OCI-LY1 (cell line): ENCODE results near the gene SAT1.
"Not testable (repeated sequence)": the region's sequence is repeated elsewhere in the genome, so short reads cannot be mapped to it uniquely, and the experiment has no call there.

Experiments used
- CTCF ChIP-seq: fragments of 200-600 bp; sonication (generic), shearing (Covaris generic); IDR thresholded peaks from 2 replicates; pipeline ENCODE4 v1.5.1; 2017; ENCODE audit warnings: mild to moderate bottlenecking, antibody characterized with exemption, low read length, moderate library complexity, mixed read lengths
- EZH2 ChIP-seq: fragments of 200-600 bp; sonication (generic), shearing (Covaris generic); IDR thresholded peaks from 2 replicates; pipeline ENCODE4 v1.8.0; 2017; ENCODE audit warnings: borderline replicate concordance, mixed run types, mild to moderate bottlenecking, antibody characterized with exemption, low read length, moderate library complexity, mixed read lengths

- TF ChIP-seq CTCF, EZH2: not testable (repeated sequence)
These were observed 11.9 kb upstream of the SAT1 start for GRCh38 chrX:23771086-23771485.
